Smooth muscle cell (in vitro differentiated cells): ENCODE results near the gene MYH9. TPM values are rescaled to one million over a fixed set of nuclear protein-coding genes. Genes with fewer than 3 reads are reported as not detected.
A peak's percentile ranks its signal among the peaks of the same experiment; 100 is the strongest.
"Not testable (repeated sequence)": the region's sequence is repeated elsewhere in the genome, so short reads cannot be mapped to it uniquely, and the experiment has no call there.

Experiments used
- DNase-seq: peaks from one replicate; lab custom pipeline; 2025; ENCODE audit not compliant: unreplicated experiment; lab: John Stamatoyannopoulos, UW
- H2AFZ ChIP-seq: fragments of 200-600 bp; sonication (generic); 2 replicates; pipeline ENCODE4 v1.6.0; 2016; ENCODE audit warnings: antibody characterized with exemption, low read depth, mild to moderate bottlenecking
- H3F3A ChIP-seq: fragments of 200-600 bp; sonication (generic); 2 replicates; pipeline ENCODE4 v1.6.0; 2017; ENCODE audit warnings: antibody characterized with exemption, low read depth
- H3K27ac ChIP-seq: fragments of 200-600 bp; sonication (generic); 2 replicates; pipeline ENCODE4 v1.5.1; 2016; ENCODE audit warnings: low read depth, mild to moderate bottlenecking
- H3K27me3 ChIP-seq: fragments of 200-600 bp; sonication (generic); 2 replicates; pipeline ENCODE4 v1.6.1; 2016; ENCODE audit warnings: low read depth, mild to moderate bottlenecking
- H3K36me3 ChIP-seq: fragments of 200-600 bp; sonication (generic); 2 replicates; pipeline ENCODE4 v1.5.1; 2016; ENCODE audit warnings: low read depth
- H3K4me1 ChIP-seq: fragments of 200-600 bp; sonication (generic); 2 replicates; pipeline ENCODE4 v1.5.1; 2016; ENCODE audit warnings: low read depth
- H3K4me2 ChIP-seq: fragments of 200-600 bp; sonication (generic); 2 replicates; pipeline ENCODE4 v1.6.0; 2016; ENCODE audit warnings: mild to moderate bottlenecking
- H3K4me3 ChIP-seq: fragments of 200-600 bp; sonication (generic); 2 replicates; pipeline ENCODE4 v1.5.1; 2016; ENCODE audit warnings: mild to moderate bottlenecking
- H3K79me2 ChIP-seq: fragments of 200-600 bp; sonication (generic); 2 replicates; pipeline ENCODE4 v1.6.0; 2016; ENCODE audit warnings: low read depth, mild to moderate bottlenecking
- H3K9ac ChIP-seq: fragments of 200-600 bp; sonication (generic); 2 replicates; pipeline ENCODE4 v1.6.0; 2016; ENCODE audit warnings: low read depth
- H3K9me3 ChIP-seq: fragments of 200-600 bp; sonication (generic); replicated peaks from 2 replicates; pipeline ENCODE4 v1.5.1; 2016; ENCODE audit warnings: low read depth
- H4K20me1 ChIP-seq: fragments of 200-600 bp; sonication (generic); 2 replicates; pipeline ENCODE4 v1.6.0; 2016; ENCODE audit warnings: low read depth
- WGBS: methylation state at CpG from one replicate; pipeline ENCODE4 v1.1.7; 2016; ENCODE audit warnings: low lambda C conversion rate; 5-methylcytosine and 5-hydroxymethylcytosine counted together
- polyA plus RNA-seq: library from polyadenylated mRNA; unstranded; fragments of >200 nt; fragmentation: Nextera tagmentation; extraction: Ambion mirVana; gene quantifications from 2 replicates; pipeline ENCODE4 v1.2.1, GENCODE V29; 2016
- total RNA-seq: library from RNA; depleted of rRNA; stranded (reverse); fragments of >200 nt; gene quantifications from 2 replicates; pipeline ENCODE4 v1.2.3, GENCODE V29; 2014
- TF ChIP-seq, protein P1 (sequence below): fragments of 200-600 bp; sonication (generic); IDR thresholded peaks from 2 replicates; pipeline ENCODE4 v1.5.1; 2017; ENCODE audit warnings: borderline replicate concordance, mild to moderate bottlenecking, antibody characterized with exemption; ENCODE audit not compliant: insufficient read depth, poor library complexity, severe bottlenecking

The MYH9 gene
- total and polyA plus RNA-seq, 2 experiments from 2014 or later: 350 to 361 TPM

DNA sequence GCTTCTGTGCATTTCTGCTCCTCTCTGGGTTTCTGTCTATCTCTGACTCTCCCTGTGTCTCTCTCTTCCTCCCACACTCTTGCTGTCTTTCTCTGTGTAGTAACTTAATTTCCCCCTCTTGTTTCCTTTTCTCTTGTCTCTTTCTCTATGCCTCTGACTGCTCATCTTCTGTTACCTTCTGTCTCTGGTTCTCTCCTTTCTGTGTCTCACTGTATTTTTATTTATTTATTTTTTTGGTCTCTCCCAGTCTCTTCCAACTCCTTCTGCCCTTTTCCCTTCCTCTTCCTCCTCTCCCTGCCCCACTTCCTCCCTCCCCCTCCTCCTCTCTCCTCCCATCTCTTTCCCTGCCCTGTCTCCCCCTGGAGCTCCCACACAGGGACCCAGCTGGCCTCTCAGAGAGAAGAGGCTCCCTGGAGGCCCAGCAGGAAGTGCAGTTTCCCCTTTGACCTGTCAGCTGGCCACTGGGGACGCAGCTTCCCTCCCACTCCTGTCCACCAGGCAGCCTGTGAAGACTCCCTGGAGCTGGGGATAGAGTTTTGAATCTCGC is 38.3 kb upstream of the MYH9 start:
- DNase-seq: no peak
- H3K4me2 ChIP-seq: peak overlapping the region; percentile 51
- TF ChIP-seq, protein P1, sequence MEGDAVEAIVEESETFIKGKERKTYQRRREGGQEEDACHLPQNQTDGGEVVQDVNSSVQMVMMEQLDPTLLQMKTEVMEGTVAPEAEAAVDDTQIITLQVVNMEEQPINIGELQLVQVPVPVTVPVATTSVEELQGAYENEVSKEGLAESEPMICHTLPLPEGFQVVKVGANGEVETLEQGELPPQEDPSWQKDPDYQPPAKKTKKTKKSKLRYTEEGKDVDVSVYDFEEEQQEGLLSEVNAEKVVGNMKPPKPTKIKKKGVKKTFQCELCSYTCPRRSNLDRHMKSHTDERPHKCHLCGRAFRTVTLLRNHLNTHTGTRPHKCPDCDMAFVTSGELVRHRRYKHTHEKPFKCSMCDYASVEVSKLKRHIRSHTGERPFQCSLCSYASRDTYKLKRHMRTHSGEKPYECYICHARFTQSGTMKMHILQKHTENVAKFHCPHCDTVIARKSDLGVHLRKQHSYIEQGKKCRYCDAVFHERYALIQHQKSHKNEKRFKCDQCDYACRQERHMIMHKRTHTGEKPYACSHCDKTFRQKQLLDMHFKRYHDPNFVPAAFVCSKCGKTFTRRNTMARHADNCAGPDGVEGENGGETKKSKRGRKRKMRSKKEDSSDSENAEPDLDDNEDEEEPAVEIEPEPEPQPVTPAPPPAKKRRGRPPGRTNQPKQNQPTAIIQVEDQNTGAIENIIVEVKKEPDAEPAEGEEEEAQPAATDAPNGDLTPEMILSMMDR: no peak
- peak overlapping the region; percentile 80 for H3K27ac ChIP-seq
- WGBS: 59% methylated on average over 2 of the region's 2 CpGs
- H3K9me3 ChIP-seq: no peaks in the 10 kb centered on the region
- no peaks in the 10 kb centered on the region for H4K20me1 ChIP-seq
- peak overlapping the region; percentile 34 for H3K9ac ChIP-seq
- peak overlapping the region; percentile 85 for H2AFZ ChIP-seq
- H3F3A ChIP-seq: peaks cover 8% of the 10 kb centered on the region
- no peaks in the 10 kb centered on the region for H3K27me3 ChIP-seq
- no peak overlapping the region for H3K4me3 ChIP-seq
- H3K79me2 ChIP-seq: no peaks in the 10 kb centered on the region
- H3K36me3 ChIP-seq: no peaks in the 10 kb centered on the region
- peaks cover 9% of the 10 kb centered on the region for H3K4me1 ChIP-seq

DNA sequence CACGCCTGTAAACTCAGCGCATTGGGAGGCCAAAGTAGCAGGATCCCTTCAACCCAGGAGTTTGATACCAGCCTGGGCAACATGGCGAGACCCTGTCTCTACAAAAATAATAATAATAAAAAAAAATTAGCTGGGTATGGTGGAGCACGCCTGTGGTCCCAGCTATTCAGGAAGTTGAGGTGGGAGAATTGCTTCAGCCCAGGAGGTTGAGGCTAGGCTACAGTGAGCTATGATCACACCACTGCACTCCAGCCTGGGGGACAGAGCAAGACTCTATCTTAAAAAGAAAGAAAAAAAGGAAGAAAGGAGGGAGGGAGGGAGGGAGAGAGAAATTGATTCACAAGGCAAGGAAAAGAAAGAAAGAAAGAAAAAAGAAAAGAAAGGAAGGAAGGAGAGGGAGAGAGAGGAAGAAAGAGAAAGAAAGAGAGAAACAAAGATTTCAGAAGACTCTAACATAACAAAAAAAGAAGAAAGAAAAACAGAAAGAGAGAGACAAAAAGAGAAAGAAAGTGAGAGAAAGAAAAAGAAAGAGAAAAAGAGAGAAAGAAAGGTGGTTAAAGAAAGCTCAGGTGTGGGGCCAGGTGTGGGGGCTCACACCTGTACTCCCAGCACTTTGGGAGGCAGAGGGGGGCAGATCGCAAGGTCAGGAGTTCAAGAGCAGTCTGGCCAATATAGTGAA is 37.3 kb upstream of the MYH9 start:
- Histone ChIP-seq H4K20me1 (no peaks in the 10 kb centered on the region), H3K4me3 (no peak overlapping the region), H3K36me3 (no peaks in the 10 kb centered on the region), H3K79me2 (no peaks in the 10 kb centered on the region), H3F3A (peaks cover 15% of the 10 kb centered on the region), H3K27ac (peak overlapping the region; percentile 75), H3K9ac (no peak overlapping the region), H3K27me3 (no peaks in the 10 kb centered on the region), H3K4me2 (no peak overlapping the region), H2AFZ (no peak overlapping the region), H3K4me1 (peaks cover 9% of the 10 kb centered on the region), H3K9me3 (no peaks in the 10 kb centered on the region)
- DNase-seq: no peak
- 91% methylated on average over 5 of the region's 5 CpGs for WGBS
- TF ChIP-seq, protein P1: no peak

DNA sequence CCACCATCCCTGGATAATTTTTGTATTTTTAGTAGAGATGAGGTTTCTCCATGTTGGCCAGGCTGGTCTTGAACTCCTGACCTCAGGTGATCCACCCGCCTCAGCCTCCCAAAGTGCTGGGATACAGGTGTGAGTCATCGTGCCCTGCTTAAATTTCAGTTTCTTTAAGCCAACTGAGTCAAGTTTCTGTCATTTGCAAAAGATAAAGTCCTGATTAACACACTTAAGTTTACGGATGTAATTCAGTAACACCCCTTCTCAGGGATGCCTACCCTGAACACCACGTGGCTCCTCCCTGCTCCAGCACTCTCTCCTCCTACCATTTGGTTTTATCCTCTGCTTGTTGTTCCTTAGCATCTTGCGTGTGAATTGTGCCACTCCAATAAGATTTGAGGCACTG is 36.7 kb upstream of the MYH9 start:
- H3K27me3 ChIP-seq, H3K79me2 ChIP-seq, DNase-seq, H3K4me3 ChIP-seq, H3K36me3 ChIP-seq, H3K9ac ChIP-seq, H3K9me3 ChIP-seq, H3K4me2 ChIP-seq, H4K20me1 ChIP-seq, H2AFZ ChIP-seq: not testable (repeated sequence)
- Histone ChIP-seq H3K4me1 (peaks cover 11% of the 10 kb centered on the region), H3K27ac (peak overlapping the region; percentile 75), H3F3A (peaks cover 20% of the 10 kb centered on the region)
- WGBS: 54% methylated on average over 5 of the region's 5 CpGs

DNA sequence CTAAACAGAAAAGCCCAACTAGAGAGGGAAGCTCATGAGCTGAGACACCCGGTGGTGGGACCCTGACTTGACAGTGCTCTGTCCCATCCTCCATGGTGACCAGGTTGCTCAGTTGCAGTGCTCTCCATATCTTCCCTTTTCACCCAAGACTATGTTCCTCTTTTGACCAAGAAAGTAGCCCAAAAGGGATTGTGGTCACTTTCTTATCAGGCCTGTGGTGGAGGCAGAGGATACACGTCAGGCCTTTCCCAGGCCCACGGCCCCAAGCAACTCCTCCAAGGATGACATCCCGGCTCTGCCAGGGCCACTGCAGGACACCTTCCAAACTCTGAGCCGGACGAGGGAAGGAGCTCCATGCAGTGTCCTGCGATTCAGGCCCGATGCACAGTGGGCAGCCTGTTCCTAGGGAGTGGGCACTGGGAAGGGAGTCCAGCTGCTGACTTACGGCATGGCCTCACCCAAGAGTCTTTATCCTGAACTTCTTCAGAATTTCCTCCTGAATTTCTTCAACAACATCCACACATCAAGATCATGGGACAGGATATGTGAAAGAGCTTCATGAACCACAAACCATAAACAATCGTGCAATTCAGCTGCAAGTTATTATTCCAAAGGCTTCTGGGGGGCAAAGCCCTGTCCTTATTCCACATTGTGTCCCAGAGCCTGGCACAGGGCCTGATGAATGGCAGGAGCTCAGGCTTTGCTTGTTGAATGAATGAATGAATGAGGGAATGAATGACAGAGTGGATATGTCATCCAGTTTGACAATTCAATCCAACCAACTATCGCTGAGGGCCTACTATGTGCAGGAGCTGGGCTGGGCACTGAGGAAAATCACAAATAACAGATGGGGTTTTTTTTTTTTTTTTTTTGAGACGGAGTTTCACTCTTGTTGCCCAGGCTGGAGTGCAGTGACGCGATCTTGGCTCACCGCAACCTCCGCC is 36.0 kb upstream of the MYH9 start:
- Histone ChIP-seq H3K4me3 (no peak overlapping the region), H3K4me2 (no peak overlapping the region), H3K27me3 (no peaks in the 10 kb centered on the region), H3K27ac (peak overlapping the region; percentile 75), H2AFZ (no peak overlapping the region), H4K20me1 (no peaks in the 10 kb centered on the region), H3F3A (peaks cover 23% of the 10 kb centered on the region), H3K4me1 (peaks cover 16% of the 10 kb centered on the region), H3K9me3 (no peaks in the 10 kb centered on the region), H3K79me2 (no peaks in the 10 kb centered on the region), H3K36me3 (no peaks in the 10 kb centered on the region), H3K9ac (no peak overlapping the region)
- WGBS: 68% methylated on average over 16 of the region's 16 CpGs
- DNase-seq: no peak
- TF ChIP-seq, protein P1: no peak
